ENCODE data around the gene ASB15.
A peak's percentile ranks its signal among the peaks of the same experiment; 100 is the strongest.
"Not testable (repeated sequence)": the region's sequence is repeated elsewhere in the genome, so short reads cannot be mapped to it uniquely, and the experiment has no call there.

The ASB15 gene

DNA sequence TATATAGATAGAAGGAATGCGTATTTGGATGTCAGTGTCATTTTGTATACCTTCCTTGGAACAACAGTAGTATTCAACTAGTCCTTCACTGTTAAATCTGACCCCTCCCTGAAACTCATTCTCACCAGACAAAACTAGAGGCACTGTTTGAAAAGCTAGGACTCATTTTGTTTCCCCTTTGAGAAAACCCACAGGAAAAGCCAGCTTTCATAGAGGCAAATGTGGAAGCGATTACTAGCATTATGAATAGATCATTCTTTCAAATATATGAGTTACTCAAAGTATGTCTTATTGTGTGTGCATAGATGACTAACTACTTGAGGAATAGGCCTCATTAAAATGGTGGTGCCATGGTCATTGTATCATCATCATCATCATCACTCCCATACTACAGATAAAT lies 1.9 kb upstream of the ASB15 start:
- no peak for DNase-seq

DNA sequence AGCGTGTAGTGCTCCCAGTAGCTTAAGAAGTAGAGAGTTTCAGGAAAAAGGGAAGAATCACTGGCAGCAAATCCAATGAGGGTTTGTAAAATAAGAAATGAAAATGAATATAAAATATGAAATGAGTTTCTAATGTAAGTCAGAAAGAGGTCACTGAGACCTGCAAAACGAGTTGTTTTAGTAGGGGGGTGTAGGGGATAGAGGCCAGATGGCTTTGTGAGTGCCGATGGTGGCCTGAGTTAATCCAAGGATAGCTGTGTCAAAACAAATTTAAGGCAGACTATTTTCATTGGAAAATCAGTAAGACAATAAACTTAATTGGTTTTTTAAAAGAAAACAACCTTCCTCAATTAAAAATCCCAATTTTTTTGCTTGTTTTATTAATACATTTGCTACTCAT lies 745 bp upstream of the ASB15 start:
- no peak for DNase-seq

DNA sequence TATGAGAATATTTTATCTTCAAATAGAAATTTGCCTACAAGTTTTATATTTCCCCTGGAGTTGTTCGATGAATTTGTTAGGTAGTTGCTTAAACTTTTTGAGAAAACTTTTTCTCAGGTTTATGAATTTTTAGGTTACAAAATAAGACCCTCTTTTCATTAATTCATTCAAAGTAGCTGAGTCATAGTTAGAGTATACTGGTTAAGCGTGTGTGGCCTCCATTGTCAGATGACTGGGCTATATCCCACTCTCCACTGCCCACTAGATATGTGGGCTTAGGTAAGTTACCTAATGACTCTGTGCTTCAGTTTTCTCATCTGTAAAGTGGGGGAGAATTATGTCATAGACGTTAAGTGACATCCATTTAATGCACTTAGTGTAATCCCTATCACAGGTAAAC lies 1.0 kb downstream of the ASB15 start:
- no peak for DNase-seq

- DNase-seq, result no peak
These were observed 3.1 kb downstream of the ASB15 start for GRCh38 chr7:123604739-123605138.

DNA sequence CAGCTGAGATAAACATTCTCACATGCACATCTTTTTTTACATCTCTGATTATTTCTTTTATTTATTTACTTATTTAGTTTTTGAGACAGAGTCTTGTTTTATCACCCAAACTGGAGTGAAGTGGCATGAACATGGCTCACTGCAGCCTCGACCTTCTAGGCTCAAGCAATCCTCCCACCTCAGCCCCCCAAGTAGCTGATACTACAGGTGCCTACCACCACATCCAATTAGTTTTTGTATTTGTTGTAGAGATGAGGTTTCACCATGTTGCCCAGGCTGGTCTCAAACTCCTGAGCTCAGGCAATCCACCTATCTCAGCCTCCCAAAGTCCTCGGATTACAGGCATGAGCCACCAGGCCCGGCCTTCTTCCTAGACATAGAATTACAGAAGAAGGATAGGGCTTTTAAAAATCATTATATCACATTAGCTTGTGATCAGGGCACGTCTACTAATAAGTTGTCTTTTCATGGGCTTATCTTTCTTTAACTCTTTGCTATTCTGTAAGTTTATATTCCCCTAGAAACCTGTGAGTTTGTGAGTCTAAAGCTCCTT lies 5.9 kb downstream of the ASB15 start:
- no peak for DNase-seq

- DNase-seq, result peak; percentile 24
These were observed 7.6 kb downstream of the ASB15 start for GRCh38 chr7:123608991-123609882.

GRCh38 chr7:123609883-123610239 lies 8.2 kb downstream of the ASB15 start:
- no peak for DNase-seq

- DNase-seq, result no peak
These were observed 10.4 kb downstream of the ASB15 start for GRCh38 chr7:123612024-123612423.

- no peak for DNase-seq
These were observed 13.7 kb downstream of the ASB15 start for GRCh38 chr7:123615344-123615743.

DNA sequence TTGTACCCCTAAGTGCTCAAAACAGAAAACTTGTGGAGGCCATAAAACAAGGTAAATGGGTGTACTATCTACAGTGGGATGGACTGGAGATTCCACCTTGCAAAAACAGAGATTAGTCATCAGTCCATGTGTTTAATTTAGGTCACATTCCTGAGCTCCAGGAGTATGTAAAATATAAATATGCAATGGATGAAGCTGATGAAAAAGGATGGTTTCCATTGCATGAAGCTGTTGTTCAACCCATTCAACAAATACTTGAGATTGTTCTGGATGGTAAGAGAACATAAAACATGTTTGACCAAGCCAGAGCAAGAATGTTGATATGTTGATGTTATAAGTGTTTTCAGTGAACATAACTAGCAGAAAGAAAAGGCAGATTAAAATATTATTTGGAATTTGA lies 14.6 kb downstream of the ASB15 start:
- no peak for DNase-seq

DNA sequence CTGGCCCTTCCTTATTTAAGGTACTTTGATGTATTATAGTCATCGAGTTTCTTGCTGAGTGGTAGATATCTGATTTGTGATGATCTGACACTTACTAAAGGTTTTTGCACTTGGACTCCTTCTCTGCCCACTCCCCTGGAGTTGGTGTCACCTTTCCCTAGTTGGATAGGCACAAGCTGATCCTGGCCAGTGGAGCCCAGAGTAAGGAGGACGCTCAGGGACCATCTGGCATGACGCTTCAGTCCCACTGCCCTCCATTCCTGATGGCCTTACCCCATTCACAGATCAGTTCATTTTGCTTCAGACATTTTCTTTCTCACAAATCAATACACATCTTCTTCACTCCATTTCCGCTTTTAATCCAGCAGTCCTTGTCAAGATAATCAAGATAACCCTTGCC lies 20.1 kb downstream of the ASB15 start:
- DNase-seq, result no peak

- DNase-seq, result no peak
These were observed 21.2 kb downstream of the ASB15 start for GRCh38 chr7:123622660-123623386.

DNA sequence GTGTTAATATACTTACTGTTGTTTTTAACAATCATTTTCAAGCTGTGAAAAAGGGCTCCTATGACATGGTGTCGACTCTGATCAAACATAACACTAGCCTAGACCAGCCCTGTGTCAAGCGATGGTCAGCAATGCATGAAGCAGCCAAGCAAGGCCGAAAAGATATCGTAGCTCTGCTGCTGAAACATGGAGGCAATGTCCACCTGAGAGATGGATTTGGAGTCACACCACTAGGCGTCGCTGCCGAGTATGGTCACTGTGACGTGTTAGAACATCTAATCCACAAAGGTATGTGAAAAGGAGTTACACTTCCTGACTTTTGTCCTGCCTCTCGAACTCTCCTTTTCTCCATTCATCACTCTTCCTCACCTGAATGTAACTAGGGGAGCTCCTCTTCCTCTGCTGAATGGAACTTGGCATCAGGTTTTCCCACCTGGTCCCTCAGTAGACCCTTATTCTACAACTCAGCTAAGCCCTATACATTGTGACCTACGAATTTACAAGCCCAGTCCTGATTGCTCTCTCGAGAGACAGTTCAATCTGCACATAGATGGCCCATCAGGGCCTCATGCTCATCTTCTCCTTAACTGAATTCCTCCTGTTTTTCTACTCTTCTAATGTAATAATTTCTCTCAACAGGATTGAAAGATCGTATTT lies 23.0 kb downstream of the ASB15 start:
- DNase-seq, result no peak

- DNase-seq, result no peak
These were observed 23.6 kb downstream of the ASB15 start for GRCh38 chr7:123625254-123625653.

DNA sequence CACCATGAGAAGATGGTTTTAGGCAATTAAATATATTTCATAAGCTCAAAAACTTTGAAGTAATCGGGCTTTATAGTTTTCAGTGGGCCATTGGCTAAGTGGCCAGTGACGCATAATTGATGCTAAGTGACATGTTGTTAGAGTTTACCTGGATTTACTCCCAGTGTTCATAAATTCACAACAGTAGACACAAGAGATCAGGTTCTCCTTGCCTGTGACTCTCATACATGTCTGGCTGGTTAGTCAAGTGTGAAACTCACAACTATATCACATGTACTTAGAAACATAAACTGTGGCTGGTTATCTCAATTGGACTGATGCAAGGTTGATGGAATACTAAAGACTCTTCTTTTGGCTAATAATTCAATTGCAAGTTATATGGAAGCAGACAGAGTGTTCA lies 26.2 kb downstream of the ASB15 start:
- no peak for DNase-seq

DNA sequence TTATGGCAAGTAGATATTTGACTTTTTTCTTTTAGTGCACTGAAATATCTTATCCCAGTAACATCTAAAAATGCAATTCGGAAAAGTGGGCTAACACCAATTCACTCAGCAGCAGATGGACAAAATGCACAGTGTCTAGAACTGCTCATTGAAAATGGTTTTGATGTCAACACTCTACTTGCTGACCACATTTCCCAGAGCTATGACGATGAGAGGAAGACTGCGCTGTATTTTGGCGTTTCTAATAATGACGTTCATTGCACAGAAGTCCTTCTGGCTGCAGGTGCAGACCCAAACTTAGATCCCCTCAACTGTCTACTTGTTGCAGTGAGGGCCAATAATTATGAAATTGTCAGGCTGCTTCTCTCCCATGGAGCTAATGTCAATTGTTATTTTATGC lies 27.2 kb downstream of the ASB15 start:
- DNase-seq, result no peak

DNA sequence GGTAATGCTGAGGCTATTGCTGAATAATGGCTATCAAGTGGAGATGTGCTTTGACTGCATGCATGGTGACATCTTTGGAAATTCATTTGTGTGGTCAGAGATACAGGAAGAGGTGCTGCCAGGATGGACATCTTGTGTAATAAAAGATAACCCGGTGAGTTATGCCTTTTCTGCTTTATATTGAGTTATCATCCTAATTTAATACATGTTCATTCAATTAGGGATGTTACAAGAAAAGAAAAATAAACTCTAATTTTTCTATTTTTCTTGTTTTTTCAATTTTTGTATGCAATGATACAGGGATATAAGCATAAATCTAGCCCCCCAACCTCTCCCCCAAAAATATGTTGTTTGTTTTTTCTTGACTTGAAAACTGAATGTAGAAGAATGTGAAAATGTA lies 27.7 kb downstream of the ASB15 start:
- no peak for DNase-seq

DNA sequence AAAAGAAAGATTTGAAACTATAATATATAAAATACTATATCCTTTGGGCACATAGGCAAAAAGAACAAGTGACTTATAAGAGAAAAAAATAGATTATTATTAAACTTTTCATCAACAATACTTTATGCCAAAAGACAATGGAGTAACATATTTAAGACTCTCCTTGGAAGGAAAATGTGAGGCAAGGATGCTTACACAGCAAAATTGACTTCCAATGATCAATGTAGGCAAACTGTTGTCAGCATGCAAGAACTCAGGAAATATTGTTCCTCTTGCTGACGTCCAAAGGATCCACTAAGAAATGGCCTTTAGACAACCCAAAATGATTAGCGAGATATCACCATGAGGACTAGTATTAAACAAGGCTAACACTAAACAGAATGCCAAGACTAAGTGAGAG lies 31.2 kb downstream of the ASB15 start:
- DNase-seq, result no peak

- no peak for DNase-seq
These were observed 31.9 kb downstream of the ASB15 start for GRCh38 chr7:123633553-123633952.

- not testable (repeated sequence) for DNase-seq
These were observed 32.5 kb downstream of the ASB15 start for GRCh38 chr7:123634011-123634573.

GRCh38 chr7:123635551-123636359 lies 34.1 kb downstream of the ASB15 start:
- DNase-seq, result no peak

GRCh38 chr7:123637203-123637602 lies 35.6 kb downstream of the ASB15 start:
- no peak for DNase-seq
